Renal pelvis (tissue), 4 donors: ENCODE data around the gene TIE1. TPM values are rescaled to one million over a fixed set of nuclear protein-coding genes. Genes with fewer than 3 reads are reported as not detected.
A peak's percentile ranks its signal among the peaks of the same experiment; 100 is the strongest.
"Not testable (repeated sequence)": the region's sequence is repeated elsewhere in the genome, so short reads cannot be mapped to it uniquely, and the experiment has no call there.

ENCODE experiments used
- DNase-seq: peaks from one replicate; pipeline ENCODE4 v3.0.0-alpha.2; 2013
- polyA plus RNA-seq, 3 donors: library from polyadenylated mRNA; unstranded; fragments of 120-200 nt; gene quantifications; one replicate each; pipeline ENCODE4 v1.2.1, GENCODE V29; 2013; ENCODE audit not compliant: insufficient read length in 3 of 3

The TIE1 gene
- polyA plus RNA-seq, 3 donors = 52.1 to 63.4 (median 53.6) TPM

GRCh38 chr1:43358121-43358745, 57.5 kb downstream of the TIE1 start:
- DNase-seq = peak; percentile 35

- DNase-seq = peak; percentile 98
These were observed 58.2 kb downstream of the TIE1 start, which contains the start of gene CDC20 for GRCh38 chr1:43358746-43359693. Gene CDC20, plus strand, starts transcription at chr1:43358981. Its CDS starts 235 bp downstream, at chr1:43359216.

- DNase-seq = no peak
These were observed 58.9 kb downstream of the TIE1 start for GRCh38 chr1:43359696-43360095.

DNA sequence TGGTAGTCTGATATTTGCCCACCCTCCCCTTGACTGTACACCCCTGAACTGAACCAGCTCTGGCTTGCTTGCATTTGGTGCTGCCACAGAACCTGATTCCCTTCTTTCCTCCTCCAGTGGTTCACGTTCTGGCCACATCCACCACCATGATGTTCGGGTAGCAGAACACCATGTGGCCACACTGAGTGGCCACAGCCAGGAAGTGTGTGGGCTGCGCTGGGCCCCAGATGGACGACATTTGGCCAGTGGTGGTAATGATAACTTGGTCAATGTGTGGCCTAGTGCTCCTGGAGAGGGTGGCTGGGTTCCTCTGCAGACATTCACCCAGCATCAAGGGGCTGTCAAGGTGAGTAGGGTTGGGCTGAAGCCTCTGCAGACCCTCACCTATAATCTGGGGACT, 59.8 kb downstream of the TIE1 start:
- no peak for DNase-seq

- DNase-seq = no peak
These were observed 62.6 kb downstream of the TIE1 start for GRCh38 chr1:43363283-43363934.

DNA sequence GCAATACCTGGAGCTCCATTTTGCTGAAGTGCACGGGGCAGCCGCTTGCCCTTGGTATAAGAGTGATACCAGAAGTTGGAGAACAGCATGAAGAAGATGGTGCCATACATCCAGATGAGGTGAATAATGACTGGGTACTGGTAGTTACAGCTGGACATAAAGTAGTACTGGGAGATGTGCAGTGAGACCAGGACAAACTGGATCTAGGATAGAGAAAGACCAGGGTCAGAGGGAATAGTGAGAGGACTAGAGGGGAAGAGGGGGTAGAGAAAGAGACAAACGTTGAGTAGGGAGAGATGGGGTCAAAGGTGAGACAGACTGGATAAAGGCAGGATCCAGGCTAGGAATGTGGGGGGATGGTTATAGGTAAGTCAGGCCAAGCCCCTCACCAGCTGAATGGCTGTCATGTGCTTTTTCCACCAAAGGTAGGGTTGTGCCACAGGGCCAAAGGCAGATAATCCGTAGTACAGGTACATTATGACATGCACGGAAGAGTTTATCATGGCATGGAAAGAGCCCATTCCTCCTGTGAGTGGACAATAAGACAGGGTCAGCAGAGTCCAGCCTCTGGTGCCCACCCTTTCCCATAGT, 63.2 kb downstream of the TIE1 start:
- DNase-seq = no peak

GRCh38 chr1:43365678-43366077, 64.9 kb downstream of the TIE1 start:
- DNase-seq = no peak

- no peak for DNase-seq
These were observed 65.4 kb downstream of the TIE1 start for GRCh38 chr1:43366179-43366578.

DNA sequence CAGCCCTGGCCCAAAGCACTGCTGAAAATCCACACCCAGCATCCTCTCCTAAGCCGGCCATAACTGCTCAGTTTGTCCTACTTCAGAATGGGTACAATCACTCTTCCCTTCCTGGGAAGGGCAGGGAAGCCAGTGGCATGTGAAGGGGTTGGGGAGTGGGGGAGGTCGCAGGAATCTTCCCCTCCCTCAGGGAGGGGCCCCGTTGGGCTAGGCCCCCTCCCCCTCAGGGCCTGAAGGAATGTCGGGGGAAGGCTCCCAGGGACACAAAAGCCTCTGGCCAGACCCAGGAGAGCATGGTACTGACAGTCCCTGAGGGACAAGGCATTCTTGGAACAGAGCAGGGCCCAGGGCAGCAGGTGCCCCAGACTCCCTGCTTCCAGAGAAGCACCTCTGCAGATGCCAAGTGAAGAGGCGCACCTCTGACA, 65.8 kb downstream of the TIE1 start:
- DNase-seq = no peak

GRCh38 chr1:43367026-43367903, 66.5 kb downstream of the TIE1 start:
- DNase-seq = no peak

DNA sequence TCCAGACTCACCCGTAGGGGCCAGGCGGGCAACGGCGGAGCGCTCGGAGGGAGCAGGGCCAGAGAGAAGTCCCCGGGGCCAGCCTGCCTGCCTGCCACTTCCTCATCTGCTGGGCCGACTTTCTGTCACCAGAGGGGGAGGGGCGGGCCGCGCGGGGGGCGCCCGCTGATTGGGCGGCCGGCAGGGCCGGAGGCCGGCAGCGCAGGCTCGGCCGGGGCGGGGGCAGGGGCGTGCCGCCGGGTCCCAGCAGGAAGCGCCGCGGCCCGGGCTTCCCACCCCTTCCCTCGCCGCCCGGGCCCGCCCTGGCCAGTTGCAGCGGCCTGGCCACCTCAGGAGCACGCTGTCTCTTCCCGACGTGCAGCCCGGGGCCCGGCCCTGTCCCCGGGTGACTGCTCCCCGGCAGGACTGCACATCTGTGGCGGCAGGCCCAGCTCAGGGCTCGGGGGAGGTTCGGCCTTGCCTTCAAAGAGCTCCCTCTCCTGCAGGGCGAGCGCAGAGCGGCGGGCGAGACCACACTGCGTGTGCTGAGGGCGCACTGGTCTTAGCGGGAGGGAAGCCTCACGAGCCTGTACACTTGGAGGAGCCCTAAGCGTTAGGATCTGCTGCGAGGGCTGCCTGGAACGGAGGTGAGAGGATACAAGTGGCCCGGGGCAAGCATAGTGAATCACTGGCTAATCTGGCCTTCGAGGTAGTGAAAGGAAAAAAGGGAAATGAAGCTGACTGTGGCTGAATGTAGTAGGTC, 67.3 kb downstream of the TIE1 start, which contains the start of gene ELOVL1:
ELOVL1 (minus strand) TSS at position 108 of the 742 bp plus-strand sequence. CDS start 2,402 bp downstream, outside the sequence.
- peak; percentile 89 for DNase-seq

DNA sequence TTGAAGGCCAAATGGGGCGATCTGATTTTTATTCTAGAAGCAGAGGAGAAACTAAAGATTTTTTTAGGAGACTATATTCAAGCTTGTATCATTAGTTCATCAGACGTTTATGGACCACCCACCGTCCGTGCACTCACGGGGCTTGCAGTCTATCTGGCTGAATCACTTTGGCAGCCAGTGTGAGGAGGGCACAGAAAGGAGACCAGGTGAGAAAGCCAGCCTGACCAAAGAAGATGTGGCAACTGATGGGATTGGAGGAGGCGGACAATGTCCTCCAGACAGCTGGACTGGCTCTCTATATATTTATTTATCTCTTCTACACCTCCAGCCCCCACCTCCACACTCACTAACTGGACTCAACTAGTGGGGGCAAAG, 67.9 kb downstream of the TIE1 start:
- DNase-seq = no peak

DNA sequence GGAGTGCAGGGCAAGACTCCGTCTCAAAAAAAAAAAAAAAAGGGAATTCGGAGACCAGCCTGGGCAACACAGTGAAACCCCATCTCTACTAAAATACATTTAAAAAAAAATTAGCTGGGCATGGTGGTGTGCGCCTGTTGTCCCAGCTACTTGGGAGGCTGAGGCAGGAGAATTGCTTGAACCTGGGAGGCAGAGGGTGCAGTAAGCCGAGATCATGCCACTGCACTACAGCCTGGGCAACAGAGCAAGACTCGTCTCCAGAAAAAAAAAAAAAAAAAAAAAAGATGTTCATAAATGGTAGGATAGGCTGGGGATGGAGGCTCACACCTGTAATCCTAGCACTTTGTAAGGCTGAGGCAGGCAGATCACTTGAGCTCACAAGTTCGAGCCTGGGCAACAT, 69.0 kb downstream of the TIE1 start:
- not testable (repeated sequence) for DNase-seq

GRCh38 chr1:43370564-43370963, 69.8 kb downstream of the TIE1 start:
- DNase-seq = no peak

DNA sequence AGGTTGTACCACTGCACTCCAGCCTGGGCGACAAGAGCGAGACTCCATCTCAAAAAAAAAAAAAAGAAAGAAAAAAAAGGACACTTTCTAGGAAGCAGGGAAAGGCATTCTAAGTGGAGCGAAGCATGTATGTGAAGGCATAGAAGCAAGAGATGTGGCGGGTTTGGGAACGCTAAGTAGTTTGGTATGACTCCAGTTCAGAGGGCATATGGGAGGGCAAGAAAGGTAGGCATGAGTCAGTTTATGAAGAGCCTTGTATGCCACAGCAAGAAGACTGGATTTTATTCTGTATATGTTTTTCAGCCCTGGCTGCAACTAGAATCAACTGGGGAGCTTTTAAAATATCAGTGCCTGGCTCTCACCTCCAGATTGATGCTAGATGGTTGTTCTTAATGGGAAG, 71.4 kb downstream of the TIE1 start:
- DNase-seq = no peak

Other genes starting within 250 kb of the TIE1 start
- gene EBNA1BP2, start 128.7 kb upstream of the TIE1 start, polyA plus RNA-seq = 10 to 100 TPM; 76.3 to 81.9 (median 79.5) TPM
- gene CFAP57, start 128.7 kb upstream of the TIE1 start, polyA plus RNA-seq = 1 to 10 TPM; 2.6 to 5.9 (median 4.7) TPM
- gene TMEM125, start 31.0 kb upstream of the TIE1 start, polyA plus RNA-seq = 10 to 100 TPM; 16.4 to 16.9 (median 16.6) TPM
- gene C1orf210, start 15.4 kb upstream of the TIE1 start, polyA plus RNA-seq = 10 to 100 TPM; 24.0 to 30.7 (median 28.4) TPM
- under 1 TPM; 0.42 to 0.78 (median 0.65) TPM for gene MPL, start 36.8 kb downstream of the TIE1 start, polyA plus RNA-seq
- 10 to 100 TPM; 36.9 to 49.9 (median 44.3) TPM for gene CDC20, start 58.0 kb downstream of the TIE1 start, polyA plus RNA-seq
- gene ELOVL1, start 67.0 kb downstream of the TIE1 start, polyA plus RNA-seq = 10 to 100 TPM; 85.4 to 92.0 (median 88.8) TPM
- gene MED8, start 88.8 kb downstream of the TIE1 start, polyA plus RNA-seq = 10 to 100 TPM; 39.3 to 44.6 (median 42.2) TPM
- 10 to 100 TPM; 21.4 to 34.7 (median 33.0) TPM for gene SZT2, start 88.9 kb downstream of the TIE1 start, polyA plus RNA-seq
- gene HYI, start 152.9 kb downstream of the TIE1 start, polyA plus RNA-seq = 10 to 100 TPM; 39.8 to 49.5 (median 43.6) TPM
- 100 to 1,000 TPM; 228 to 244 (median 233) TPM for gene PTPRF, start 229.9 kb downstream of the TIE1 start, polyA plus RNA-seq